ENCODE measurements around the gene HOXD8.

Gene HOXD8

GRCh38 chr2:176174824-176175708 is 45.6 kb downstream of the HOXD8 start:
- no peak for DNase-seq

GRCh38 chr2:176175709-176176607 is 46.5 kb downstream of the HOXD8 start:
- no peak for DNase-seq

GRCh38 chr2:176177580-176178037 is 48.1 kb downstream of the HOXD8 start:
- DNase-seq, result no peak

- no peak for DNase-seq
These were observed 48.7 kb downstream of the HOXD8 start for GRCh38 chr2:176178038-176178756.

- DNase-seq, result no peak
These were observed 49.3 kb downstream of the HOXD8 start for GRCh38 chr2:176178757-176179295.

GRCh38 chr2:176181551-176181950 is 52.0 kb downstream of the HOXD8 start:
- no peak for DNase-seq

Measured in effector CD4-positive, alpha-beta T cell (primary cell).